SW 1271 (cell line): ENCODE results near the gene ATP6AP1.
A peak's percentile ranks its signal among the peaks of the same experiment; 100 is the strongest.

Experiments used
- DNase-seq, 2 experiments: peaks; one replicate each; lab custom pipeline; 2025; lab: John Stamatoyannopoulos, UW

ATP6AP1 gene

DNA sequence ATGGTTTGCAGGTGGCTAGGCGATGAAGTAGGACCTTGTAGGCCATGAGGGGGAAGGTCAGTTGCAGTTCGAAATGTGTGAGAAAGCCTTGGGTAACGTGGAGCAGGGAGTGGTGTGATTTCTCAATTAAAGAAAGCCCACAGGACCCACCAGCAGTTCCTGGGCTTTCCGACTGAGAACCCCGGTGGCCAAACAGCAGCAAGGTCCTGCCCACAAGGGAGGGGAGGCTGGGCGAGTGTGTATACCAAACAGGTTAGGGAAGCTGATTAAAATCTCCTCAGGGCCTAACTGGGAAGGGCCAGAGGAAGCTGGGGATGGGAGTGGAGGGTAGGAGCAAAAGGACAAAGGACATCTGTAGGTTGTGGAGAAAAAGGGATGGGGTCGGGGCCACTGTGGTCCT, 2.4 kb downstream of the ATP6AP1 start:
- DNase-seq: no peak

- no peak for DNase-seq
These were observed 2.9 kb downstream of the ATP6AP1 start for GRCh38 chrX:154431341-154431740.

DNA sequence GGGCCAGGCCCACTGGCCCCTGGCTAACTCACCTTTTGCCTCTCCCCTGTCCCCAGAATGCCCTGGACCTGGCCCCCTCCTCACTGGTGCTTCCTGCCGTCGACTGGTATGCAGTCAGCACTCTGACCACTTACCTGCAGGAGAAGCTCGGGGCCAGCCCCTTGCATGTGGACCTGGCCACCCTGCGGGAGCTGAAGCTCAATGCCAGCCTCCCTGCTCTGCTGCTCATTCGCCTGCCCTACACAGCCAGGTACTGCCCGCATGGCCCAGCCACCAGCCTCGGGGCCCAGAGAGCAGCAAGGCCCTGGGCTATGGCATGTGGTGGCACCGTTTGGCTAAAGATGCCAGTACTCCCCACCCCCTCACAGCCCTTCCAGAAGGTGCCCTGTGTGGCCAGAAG, 3.7 kb downstream of the ATP6AP1 start:
- DNase-seq: no peak

- no peak for DNase-seq
These were observed 5.1 kb downstream of the ATP6AP1 start for GRCh38 chrX:154433605-154434004.

DNA sequence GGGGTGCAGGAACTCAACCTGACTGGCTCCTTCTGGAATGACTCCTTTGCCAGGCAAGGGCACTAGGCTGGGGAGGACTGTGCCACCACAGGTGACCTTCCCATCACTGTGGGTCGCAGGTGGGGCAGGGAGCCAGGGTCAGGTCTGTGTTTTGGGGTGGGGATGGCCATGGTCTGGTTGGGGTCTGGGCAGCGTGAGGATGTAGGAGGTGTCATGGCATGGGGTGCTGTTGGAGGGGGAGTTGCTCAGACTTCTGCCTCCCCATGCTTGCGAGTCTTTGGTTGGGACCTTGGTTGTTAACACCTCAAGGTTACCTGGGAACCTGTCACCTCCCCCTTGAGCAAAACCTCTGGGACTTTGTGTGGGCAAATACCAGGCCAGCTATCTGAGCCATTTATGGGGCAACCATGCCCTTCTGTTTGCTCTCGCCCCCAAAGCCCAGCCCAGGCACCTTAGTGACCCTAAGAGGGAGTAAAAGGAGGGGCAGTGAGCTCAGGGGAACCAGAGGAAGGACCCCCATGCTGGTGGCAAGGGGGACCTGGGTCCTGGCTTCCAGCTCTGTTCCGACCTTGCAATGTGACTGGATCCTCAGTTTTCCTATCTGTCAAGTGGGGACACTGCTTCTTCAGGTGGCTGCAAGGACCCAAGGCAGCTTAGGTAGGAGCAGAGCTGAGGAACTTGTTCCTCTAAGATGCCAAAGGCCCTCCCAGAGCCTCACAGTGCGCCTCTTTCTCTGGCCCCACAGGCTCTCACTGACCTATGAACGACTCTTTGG, 6.1 kb downstream of the ATP6AP1 start:
- no peak for DNase-seq

GRCh38 chrX:154435171-154435733, 6.8 kb downstream of the ATP6AP1 start:
- no peak for DNase-seq

DNA sequence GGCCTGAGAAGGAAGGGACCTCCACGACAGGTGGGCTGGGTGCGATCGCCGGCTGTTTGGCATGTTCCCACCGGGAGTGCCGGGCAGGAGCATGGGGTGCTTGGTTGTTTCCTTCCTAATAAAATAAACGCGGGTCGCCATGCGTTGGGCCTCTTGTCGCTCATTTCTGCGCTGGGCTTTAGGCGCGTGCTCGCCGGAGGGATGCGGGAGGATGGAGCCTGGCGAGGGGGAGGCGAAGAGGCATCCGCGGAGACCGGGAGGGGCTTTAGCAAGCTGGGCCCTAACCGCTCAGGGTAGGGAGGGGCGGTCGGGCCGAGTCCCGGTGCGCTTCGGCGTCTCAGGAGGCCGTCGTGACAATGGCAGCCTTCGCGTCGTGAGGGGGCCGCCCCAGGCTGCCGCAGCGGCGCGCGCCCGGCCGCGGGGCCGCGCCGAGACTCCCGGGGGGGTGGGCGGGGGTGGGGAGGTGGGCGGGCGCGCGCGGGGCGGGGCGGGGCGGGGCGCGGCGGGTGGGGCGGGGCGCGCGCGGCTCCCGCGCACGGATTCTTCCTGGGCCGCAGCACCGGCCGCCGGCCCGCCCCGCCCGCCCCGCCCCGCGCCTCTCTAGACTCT, 8.0 kb downstream of the ATP6AP1 start:
- DNase-seq: no peak

DNA sequence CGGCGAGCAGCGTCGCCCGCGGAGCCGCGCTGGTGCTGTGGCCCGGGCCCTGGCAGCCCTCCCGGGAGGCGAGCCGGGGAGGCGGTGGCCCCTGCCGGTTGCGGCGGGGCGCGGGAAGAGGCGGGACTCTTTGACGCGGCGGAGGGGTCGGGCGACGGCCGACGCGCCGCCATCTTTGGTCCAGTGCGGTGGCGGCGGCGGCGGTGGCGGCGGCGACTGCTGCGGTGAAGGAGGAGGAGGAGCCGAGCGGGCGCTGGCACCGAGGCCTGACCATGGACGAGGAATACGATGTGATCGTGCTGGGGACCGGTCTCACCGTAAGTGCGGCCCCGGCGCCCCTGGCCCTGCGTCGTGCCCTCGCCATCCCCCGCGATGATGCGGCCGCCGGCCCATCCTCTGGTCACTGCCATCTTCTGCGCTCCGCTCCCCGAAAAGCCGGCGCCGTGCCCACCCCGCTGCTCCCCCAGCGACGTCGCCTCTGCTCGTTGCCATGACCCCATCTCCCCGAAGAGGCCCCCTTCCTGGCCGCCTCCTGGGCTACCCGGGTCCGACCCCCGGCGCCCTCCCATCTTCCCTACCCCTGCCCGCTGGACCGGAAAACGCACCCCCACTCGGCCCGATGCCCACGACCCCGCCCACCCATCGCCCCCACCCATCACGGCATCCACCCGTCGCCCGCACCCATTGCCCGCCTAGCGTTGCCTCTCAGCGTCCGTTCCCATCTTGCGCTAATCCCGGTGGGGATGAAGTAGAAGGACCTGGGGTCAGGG, 8.7 kb downstream of the ATP6AP1 start, which contains the start of gene GDI1:
Gene GDI1 (plus strand): TSS at position 172 of the 770 bp plus-strand sequence. CDS start 101 bp downstream, at position 273.
- peak in 1 of 2 experiments; percentile 16 for DNase-seq

DNA sequence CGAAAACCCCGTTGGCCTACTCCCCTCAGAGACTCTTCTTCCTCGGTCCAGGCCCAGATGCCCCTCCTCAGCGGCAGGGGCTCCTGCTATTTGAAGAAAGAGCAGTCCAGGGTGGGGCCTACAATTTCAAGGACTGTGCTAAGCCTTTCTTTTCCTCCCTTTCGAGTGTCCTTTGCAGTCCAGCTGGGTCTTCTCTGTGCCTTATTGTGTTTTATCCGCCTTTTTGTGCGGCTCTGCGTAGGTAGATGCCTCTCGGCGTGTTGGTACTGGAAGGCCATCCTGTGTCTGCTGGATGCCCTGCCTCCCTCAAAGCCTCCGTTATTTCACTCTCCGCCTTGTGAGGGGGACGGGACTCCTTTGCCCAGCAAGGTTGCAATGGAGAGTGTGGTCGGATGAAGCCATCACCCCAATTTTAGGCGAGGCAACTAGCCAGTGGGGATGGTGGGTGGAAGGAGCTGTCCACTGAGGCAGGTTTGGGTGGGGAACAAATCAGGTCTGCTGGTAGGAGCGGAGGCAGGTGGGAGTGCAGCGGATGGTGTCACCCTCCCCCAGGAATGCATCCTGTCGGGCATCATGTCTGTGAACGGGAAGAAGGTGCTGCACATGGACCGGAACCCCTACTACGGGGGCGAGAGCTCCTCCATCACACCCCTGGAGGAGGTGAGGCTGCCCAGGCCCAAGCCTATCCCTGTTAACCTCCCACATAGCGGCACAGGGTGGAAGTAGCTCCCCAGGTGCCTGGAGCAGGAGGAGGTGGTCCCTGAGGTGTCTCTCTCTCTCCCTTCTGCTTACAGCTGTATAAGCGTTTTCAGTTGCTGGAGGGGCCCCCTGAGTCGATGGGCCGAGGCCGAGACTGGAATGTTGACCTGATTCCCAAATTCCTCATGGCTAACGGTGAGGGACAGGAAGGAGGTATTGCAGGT, 9.8 kb downstream of the ATP6AP1 start:
- DNase-seq: no peak

GRCh38 chrX:154439841-154440240, 11.4 kb downstream of the ATP6AP1 start:
- no peak for DNase-seq

DNA sequence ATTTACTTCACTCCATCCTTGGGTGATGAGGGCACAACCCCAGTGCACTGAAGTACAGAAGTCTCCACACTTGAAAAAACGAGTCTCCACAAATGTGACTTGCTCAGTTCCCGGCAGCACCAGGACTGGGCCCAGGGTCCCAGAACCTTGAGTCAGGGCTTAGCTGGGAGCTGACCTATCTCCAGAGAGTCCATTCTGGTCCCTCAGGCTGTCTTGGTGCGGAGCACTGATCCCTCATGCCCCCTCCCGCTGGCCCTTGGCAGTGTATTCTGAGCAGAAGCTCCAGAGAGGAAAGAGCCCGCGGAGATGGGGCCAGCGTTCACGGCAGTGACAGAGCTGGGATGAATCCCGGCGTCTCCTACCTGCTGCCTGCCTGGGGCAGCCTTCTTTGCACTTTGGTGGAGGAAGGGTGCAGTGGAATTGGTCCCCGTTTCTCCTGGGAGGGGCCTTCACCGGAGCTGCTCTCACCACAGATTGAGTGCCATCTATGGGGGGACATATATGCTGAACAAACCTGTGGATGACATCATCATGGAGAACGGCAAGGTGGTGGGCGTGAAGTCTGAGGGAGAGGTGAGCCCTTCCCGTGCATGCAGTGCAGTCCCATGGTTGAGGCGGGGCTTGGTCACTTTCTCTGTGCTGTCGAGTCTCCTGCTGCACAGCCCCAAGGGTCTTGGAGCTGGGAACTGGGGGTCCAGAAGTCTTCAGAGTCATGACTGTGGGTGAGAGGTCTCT, 12.3 kb downstream of the ATP6AP1 start:
- no peak for DNase-seq

- DNase-seq: no peak
These were observed 13.1 kb downstream of the ATP6AP1 start for GRCh38 chrX:154441564-154441963.

DNA sequence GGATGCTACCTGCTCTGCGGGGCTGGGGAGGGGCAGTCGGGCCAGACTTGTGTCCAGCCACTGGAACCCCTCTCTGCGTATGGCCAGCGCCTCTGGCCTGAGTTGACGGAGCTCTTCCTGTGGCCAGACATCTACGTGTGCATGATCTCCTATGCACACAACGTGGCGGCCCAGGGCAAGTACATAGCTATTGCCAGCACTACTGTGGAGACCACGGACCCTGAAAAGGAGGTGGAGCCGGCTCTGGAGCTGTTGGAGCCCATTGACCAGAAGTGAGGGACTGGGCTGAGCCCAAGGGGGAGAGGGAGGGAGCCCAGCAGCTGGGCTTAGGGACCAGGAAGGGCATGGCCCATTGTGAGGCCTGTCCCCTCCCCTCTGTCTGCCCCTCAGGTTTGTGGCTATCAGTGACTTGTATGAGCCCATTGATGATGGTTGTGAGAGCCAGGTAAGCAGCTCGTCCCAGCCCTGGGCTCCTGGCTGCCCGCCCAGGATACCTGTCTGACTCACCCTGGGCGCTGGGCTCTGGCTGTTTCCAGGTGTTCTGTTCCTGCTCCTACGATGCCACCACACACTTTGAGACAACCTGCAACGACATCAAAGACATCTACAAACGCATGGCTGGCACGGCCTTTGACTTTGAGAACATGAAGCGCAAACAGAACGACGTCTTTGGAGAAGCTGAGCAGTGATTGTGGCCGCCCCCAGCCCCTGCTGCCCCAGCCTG, 13.7 kb downstream of the ATP6AP1 start:
- no peak for DNase-seq

DNA sequence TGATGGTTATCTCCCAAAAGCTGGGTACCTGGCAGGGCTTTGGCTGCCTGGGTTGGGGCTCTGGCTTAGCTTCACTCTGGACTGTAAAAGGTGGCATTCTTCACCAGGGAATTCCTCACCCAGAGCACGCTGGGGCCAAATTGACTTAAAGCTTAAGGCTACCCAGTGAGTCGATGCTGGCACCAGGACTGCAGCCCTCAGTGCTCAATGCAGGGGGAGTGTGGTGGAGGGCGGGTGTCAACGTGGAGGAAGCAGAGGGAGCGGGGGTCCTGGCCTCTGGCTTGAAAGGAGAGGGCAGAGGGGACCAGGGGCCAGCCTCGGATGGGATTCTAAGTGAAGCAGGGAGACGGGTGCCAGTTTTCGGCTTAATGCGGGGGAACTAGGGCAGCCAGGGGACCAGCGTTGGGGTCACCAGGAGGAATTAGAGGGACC, 15.0 kb downstream of the ATP6AP1 start:
- peak in 1 of 2 experiments; percentile 30 for DNase-seq

- peak in 1 of 2 experiments; percentile 54 for DNase-seq
These were observed 15.7 kb downstream of the ATP6AP1 start, which contains the start of gene FAM50A for GRCh38 chrX:154443992-154444754. Gene FAM50A, plus strand, starts transcription at chrX:154444141. Its CDS starts 95 bp downstream, at chrX:154444236.

- no peak for DNase-seq
These were observed 16.3 kb downstream of the ATP6AP1 start for GRCh38 chrX:154444755-154445246.

DNA sequence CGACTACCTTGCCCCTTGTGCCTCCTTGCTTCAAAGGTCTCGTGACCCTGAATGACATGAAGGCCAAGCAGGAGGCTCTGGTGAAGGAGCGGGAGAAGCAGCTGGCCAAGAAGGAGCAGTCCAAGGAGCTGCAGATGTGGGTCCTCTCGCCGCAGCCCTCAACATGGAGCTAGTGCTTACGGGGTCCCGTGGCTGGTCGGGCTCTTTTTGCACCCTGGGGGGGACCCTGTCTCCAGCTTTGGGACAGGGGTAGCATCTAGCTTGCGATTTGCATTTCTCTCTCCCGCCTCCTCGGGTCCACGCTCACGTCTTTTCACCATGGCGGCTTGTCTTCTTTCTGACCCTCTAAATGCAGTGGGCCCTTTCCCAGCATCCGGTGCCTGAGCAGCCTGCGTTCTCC, 17.3 kb downstream of the ATP6AP1 start:
- no peak for DNase-seq

GRCh38 chrX:154446430-154446829, 18.0 kb downstream of the ATP6AP1 start:
- DNase-seq: no peak

DNA sequence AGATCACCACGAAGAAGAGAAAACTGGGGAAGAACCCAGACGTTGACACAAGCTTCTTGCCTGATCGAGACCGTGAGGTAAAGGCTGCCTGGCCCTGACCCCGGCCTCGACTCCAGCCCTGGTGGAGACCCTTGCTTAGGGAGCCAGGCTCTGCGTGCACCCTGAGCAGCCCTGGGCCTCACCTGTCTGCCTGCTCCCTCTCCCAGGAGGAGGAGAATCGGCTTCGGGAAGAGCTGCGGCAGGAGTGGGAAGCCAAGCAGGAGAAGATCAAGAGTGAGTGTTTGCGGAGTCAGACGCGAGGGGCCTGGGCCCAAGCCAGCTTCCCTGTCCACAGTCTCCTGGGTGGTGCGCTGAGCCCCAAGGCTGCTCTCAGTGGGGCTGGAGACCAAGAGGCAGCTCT, 20.0 kb downstream of the ATP6AP1 start:
- no peak for DNase-seq
